ENCODE measurements around the gene DYNC1H1.

DYNC1H1 gene

GRCh38 chr14:102095231-102095870, 131.0 kb downstream of the DYNC1H1 start:
- DNase-seq = no peak

- DNase-seq = no peak
Observed at GRCh38 chr14:102095871-102096568, 131.6 kb downstream of the DYNC1H1 start.

GRCh38 chr14:102096569-102097188, 132.3 kb downstream of the DYNC1H1 start:
- DNase-seq = peak in 1 of 2 experiments; percentile 49

GRCh38 chr14:102097441-102098135, 133.2 kb downstream of the DYNC1H1 start:
- no peak for DNase-seq

GRCh38 chr14:102103062-102103695, 138.8 kb downstream of the DYNC1H1 start:
- DNase-seq = no peak

GRCh38 chr14:102105369-102105768, 141.0 kb downstream of the DYNC1H1 start:
- no peak for DNase-seq
